ENCODE results near the gene ASTL. TPM values are rescaled to one million over a fixed set of nuclear protein-coding genes. Genes with fewer than 3 reads are reported as not detected.
A peak's percentile ranks its signal among the peaks of the same experiment; 100 is the strongest.

Gene ASTL
- total RNA-seq, 2 experiments from 2014 or later: 0.49 TPM; not detected in 1

DNA sequence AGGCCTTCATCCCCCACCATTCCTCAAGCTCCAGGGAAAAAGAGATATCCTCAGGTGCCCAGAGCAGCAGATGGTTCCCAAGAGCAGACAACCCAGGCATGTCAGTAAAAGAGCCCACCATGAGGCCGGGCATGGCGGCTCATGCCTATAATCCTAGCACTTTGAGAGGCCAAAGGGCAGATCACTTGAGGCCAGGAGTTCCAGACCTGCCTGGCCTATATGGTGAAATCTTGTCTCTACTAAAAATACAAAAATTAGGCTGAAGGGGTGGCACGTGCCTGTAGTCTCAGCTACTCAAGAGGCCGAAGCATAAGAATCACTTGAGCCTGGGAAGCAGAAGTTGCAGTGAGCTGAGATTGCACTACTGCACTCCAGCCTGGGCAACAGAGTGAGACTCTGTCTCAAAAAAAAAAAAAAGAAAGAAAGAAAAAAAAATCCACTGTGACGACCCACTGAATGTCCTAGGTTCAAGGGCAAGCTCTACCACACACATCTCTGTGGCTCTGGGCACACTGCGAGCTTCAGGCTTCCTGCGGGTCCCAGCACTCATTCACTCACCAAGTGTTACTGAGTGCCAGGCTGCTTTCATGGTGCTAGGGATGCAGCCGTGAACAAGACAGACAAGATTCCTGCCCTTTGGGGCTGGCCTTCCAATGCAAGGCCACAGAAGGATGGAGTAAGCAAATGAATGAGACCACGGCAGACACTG lies 13.4 kb upstream of the ASTL start:
- ChIA-PET POLR2A (interaction anchor here (1.3 to 2.1 kb wide), 2 partner anchors 11 to 16 kb away, joined by 3 to 10 read pairs; no protein-coding TSS in a partner anchor), CTCF (ENCODE audit: unreplicated experiment) (no interaction called here)
- Histone ChIP-seq H3K79me2 (ENCODE audit: insufficient read depth, low read depth, low read length) (no peaks in the 10 kb centered on the region), H3K9me3 (ENCODE audit: low read length) (no peaks in the 10 kb centered on the region), H3K9me2 (ENCODE audit: insufficient read depth, low read length) (no peaks in the 10 kb centered on the region), H3K4me1 (ENCODE audit: insufficient read depth, low read length, poor library complexity, severe bottlenecking) (peaks cover 92% of the 10 kb centered on the region), H4K20me1 (ENCODE audit: insufficient read depth, low read length) (no peaks in the 10 kb centered on the region), H2AFZ (ENCODE audit: low read length) (no peak overlapping the region), H3K4me2 (ENCODE audit: low read length) (no peak overlapping the region), H3K36me3 (ENCODE audit: insufficient read depth, low read length) (no peaks in the 10 kb centered on the region), H3K4me3 (ENCODE audit: low read depth, low read length, poor library complexity, severe bottlenecking) (no peak overlapping the region), H3K27ac (ENCODE audit: low read depth, low read length, poor library complexity, severe bottlenecking) (peak overlapping the region; percentile 10)
- intact Hi-C loops (cut with micrococcal nuclease; ENCODE audit: unreplicated experiment): no loop called here
- TF ChIP-seq, protein P1, sequence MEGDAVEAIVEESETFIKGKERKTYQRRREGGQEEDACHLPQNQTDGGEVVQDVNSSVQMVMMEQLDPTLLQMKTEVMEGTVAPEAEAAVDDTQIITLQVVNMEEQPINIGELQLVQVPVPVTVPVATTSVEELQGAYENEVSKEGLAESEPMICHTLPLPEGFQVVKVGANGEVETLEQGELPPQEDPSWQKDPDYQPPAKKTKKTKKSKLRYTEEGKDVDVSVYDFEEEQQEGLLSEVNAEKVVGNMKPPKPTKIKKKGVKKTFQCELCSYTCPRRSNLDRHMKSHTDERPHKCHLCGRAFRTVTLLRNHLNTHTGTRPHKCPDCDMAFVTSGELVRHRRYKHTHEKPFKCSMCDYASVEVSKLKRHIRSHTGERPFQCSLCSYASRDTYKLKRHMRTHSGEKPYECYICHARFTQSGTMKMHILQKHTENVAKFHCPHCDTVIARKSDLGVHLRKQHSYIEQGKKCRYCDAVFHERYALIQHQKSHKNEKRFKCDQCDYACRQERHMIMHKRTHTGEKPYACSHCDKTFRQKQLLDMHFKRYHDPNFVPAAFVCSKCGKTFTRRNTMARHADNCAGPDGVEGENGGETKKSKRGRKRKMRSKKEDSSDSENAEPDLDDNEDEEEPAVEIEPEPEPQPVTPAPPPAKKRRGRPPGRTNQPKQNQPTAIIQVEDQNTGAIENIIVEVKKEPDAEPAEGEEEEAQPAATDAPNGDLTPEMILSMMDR (conservative IDR thresholded peaks at IDR 0.05; ENCODE audit: low read length): no peak
- TF ChIP-seq EZH2phosphoT487 (IDR thresholded peaks at IDR 0.05; ENCODE audit: borderline replicate concordance, low read depth, low read length): no peak
- no peak for DNase-seq (ENCODE audit: low spot score)
- BruUV-seq (replicated peaks): no TSS peak

DNA sequence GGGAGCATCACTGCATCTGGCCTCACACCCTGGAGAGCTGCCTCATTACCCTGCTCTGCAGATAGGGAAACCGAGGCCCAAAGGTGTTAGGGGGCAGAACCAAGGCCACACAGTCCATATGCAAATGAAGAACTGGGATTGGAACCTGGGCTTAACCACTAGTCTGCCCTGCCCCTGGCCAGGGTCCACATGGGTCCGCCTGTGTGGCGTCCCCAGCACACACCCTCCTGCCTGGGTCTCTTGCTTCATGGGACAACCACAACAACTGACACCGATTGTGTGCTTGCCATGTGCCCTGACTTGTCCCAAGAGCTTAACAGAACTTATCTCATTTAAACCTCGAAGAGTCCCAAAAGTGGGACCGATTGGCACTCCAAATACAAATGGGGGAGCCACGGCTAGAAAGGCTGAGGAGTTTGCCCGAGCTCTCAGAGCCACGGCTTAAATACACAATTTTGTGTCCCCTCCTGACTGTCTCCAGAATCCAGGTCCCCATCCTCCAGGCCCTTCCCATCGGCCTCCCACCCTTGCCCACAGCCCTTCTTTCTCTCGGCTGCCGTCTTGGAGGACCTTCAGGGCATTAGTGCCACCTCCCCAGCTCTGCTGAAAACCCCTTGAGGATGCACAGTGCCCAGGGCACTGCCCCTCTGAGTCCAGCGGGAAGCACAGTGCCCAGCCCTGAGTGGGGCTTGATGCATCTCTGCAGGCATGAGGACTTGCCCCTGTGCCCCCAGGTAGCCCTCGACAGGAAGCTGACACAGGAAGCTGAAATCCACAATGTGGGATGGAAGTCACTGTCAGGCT lies 12.7 kb upstream of the ASTL start:
- peaks cover 91% of the 10 kb centered on the region for H3K4me1 ChIP-seq (ENCODE audit: insufficient read depth, low read length, poor library complexity, severe bottlenecking)
- H3K36me3 ChIP-seq (ENCODE audit: insufficient read depth, low read length): no peaks in the 10 kb centered on the region
- no peaks in the 10 kb centered on the region for H3K9me3 ChIP-seq (ENCODE audit: low read length)
- DNase-seq (ENCODE audit: low spot score): no peak
- no peak overlapping the region for H3K4me3 ChIP-seq (ENCODE audit: low read depth, low read length, poor library complexity, severe bottlenecking)
- ChIA-PET CTCF (ENCODE audit: unreplicated experiment) (no interaction called here), POLR2A (interaction anchor here (0.7 to 2.1 kb wide), 5 partner anchors 9 to 17 kb away, joined by 3 to 10 read pairs (median 3); no protein-coding TSS in a partner anchor)
- BruUV-seq (replicated peaks): no TSS peak
- H2AFZ ChIP-seq (ENCODE audit: low read length): no peak overlapping the region
- no peaks in the 10 kb centered on the region for H3K9me2 ChIP-seq (ENCODE audit: insufficient read depth, low read length)
- H3K27ac ChIP-seq (ENCODE audit: low read depth, low read length, poor library complexity, severe bottlenecking): no peak overlapping the region
- TF ChIP-seq, protein P1 (conservative IDR thresholded peaks at IDR 0.05; ENCODE audit: low read length): no peak
- TF ChIP-seq EZH2phosphoT487 (IDR thresholded peaks at IDR 0.05; ENCODE audit: borderline replicate concordance, low read depth, low read length): no peak
- no peaks in the 10 kb centered on the region for H4K20me1 ChIP-seq (ENCODE audit: insufficient read depth, low read length)
- H3K79me2 ChIP-seq (ENCODE audit: insufficient read depth, low read depth, low read length): peaks cover under 1% of the 10 kb centered on the region; the same call in 1 of the 2 replicates
- no peak overlapping the region for H3K4me2 ChIP-seq (ENCODE audit: low read length)
- intact Hi-C loops (cut with micrococcal nuclease; ENCODE audit: unreplicated experiment): no loop called here
